Neural cell (in vitro differentiated cells): ENCODE results near the gene SUPT3H. TPM values are rescaled to one million over a fixed set of nuclear protein-coding genes. Genes with fewer than 3 reads are reported as not detected.
"Not testable (repeated sequence)": the region's sequence is repeated elsewhere in the genome, so short reads cannot be mapped to it uniquely, and the experiment has no call there.

Experiments
- H2AFZ ChIP-seq: fragments of 200-600, 300-800 bp; sonication (generic), shearing (Covaris generic); 2 replicates; pipeline ENCODE4 v1.6.0; 2014; ENCODE audit warnings: low read depth, mild to moderate bottlenecking, antibody characterized with exemption, low read length, moderate library complexity
- H3F3A ChIP-seq: fragments of 200-600 bp; shearing (Covaris generic); 2 replicates; pipeline ENCODE4 v1.6.1; 2016; ENCODE audit warnings: mild to moderate bottlenecking, moderate library complexity, mixed read lengths, antibody characterized with exemption, low read length; ENCODE audit not compliant: insufficient read depth, poor library complexity, severe bottlenecking
- H3K27ac ChIP-seq: fragments of 200-600, 300-800 bp; sonication (generic), shearing (Covaris generic); 2 replicates; pipeline ENCODE4 v1.5.1; 2014; ENCODE audit warnings: mild to moderate bottlenecking, low read length, moderate library complexity
- H3K27me3 ChIP-seq: fragments of 300-800, 200-600 bp; sonication (generic), shearing (Covaris generic); 2 replicates; pipeline ENCODE4 v1.6.0; 2014; ENCODE audit warnings: mild to moderate bottlenecking, low read depth, low read length, moderate library complexity; ENCODE audit not compliant: insufficient read depth
- H3K36me3 ChIP-seq: fragments of 300-800, 200-600 bp; sonication (generic), shearing (Covaris generic); 2 replicates; pipeline ENCODE4 v1.5.1; 2014; ENCODE audit warnings: mild to moderate bottlenecking, antibody characterized with exemption, low read length, moderate library complexity; ENCODE audit not compliant: insufficient read depth
- H3K4me2 ChIP-seq: fragments of 300-800, 200-600 bp; sonication (generic), shearing (Covaris generic); 2 replicates; pipeline ENCODE4 v1.6.0; 2014; ENCODE audit warnings: mild to moderate bottlenecking, low read length
- H3K4me3 ChIP-seq: fragments of 300-800, 200-600 bp; sonication (generic), shearing (Covaris generic); 2 replicates; pipeline ENCODE4 v1.5.1; 2014; ENCODE audit warnings: mild to moderate bottlenecking, low read length, moderate library complexity
- H3K79me2 ChIP-seq: fragments of 200-600 bp; shearing (Covaris generic); replicated peaks from 2 replicates; pipeline ENCODE4 v1.6.0; 2014; ENCODE audit warnings: mild to moderate bottlenecking, low read length, moderate library complexity; ENCODE audit not compliant: insufficient read depth
- H3K9ac ChIP-seq: fragments of 300-800, 200-600 bp; sonication (generic), shearing (Covaris generic); 2 replicates; pipeline ENCODE4 v1.6.1; 2016; ENCODE audit warnings: mild to moderate bottlenecking, low read length, mixed read lengths
- H3K9me2 ChIP-seq: fragments of 200-600 bp; shearing (Covaris generic); 2 replicates; pipeline ENCODE4 v1.6.1; 2016; ENCODE audit warnings: mild to moderate bottlenecking, low read length, mixed read lengths; ENCODE audit not compliant: insufficient read depth
- H3K9me3 ChIP-seq: fragments of 200-600, 300-800 bp; sonication (generic), shearing (Covaris generic); 2 replicates; pipeline ENCODE4 v1.6.1; 2016; ENCODE audit warnings: mild to moderate bottlenecking, mixed run types, low read length, moderate library complexity, mixed read lengths
- H4K20me1 ChIP-seq: fragments of 200-600 bp; shearing (Covaris generic); 2 replicates; pipeline ENCODE4 v1.6.1; 2016; ENCODE audit warnings: mild to moderate bottlenecking, mixed run types; ENCODE audit not compliant: insufficient read depth
- EP300 ChIP-seq: fragments of 450-650 bp; conservative IDR thresholded peaks from 2 replicates; pipeline ENCODE4 v1.6.1; 2014; ENCODE audit warnings: antibody characterized with exemption, mild to moderate bottlenecking, moderate library complexity; ENCODE audit not compliant: poor library complexity, severe bottlenecking
- EZH2 ChIP-seq: fragments of 200-600, 300-800 bp; shearing (Covaris generic), sonication (generic); IDR thresholded peaks from 2 replicates; pipeline ENCODE4 v1.6.1; 2014; ENCODE audit warnings: antibody characterized with exemption, low read length, borderline replicate concordance, mild to moderate bottlenecking; ENCODE audit not compliant: insufficient read depth, poor library complexity, severe bottlenecking
- MXI1 ChIP-seq: fragments of 450-650 bp; conservative IDR thresholded peaks from 2 replicates; pipeline ENCODE4 v1.6.1; 2014; ENCODE audit warnings: antibody characterized with exemption, mild to moderate bottlenecking; ENCODE audit not compliant: poor library complexity, severe bottlenecking
- RAD21 ChIP-seq: fragments of 450-650 bp; conservative IDR thresholded peaks from 2 replicates; pipeline ENCODE4 v1.6.1; 2014; ENCODE audit warnings: antibody characterized with exemption, mild to moderate bottlenecking, moderate library complexity
- SMC3 ChIP-seq: fragments of 450-650 bp; conservative IDR thresholded peaks from 2 replicates; pipeline ENCODE4 v1.6.1; 2014; ENCODE audit warnings: antibody characterized with exemption, mild to moderate bottlenecking, moderate library complexity; ENCODE audit not compliant: poor library complexity
- TAF1 ChIP-seq: IDR thresholded peaks from 2 replicates; pipeline ENCODE4 v1.6.1; 2012; ENCODE audit warnings: low read depth
- polyA plus RNA-seq: library from polyadenylated mRNA; depleted of rRNA; stranded (reverse); fragments of >200 nt; gene quantifications from 2 replicates; pipeline ENCODE4 v1.2.3, GENCODE V29; 2014
- TF ChIP-seq, protein P1 (sequence below): IDR thresholded peaks from 2 replicates; pipeline ENCODE4 v1.6.1; 2012; ENCODE audit warnings: borderline replicate concordance

SUPT3H gene
- polyA plus RNA-seq, 1 donor from 2014 or later = 6.8 TPM

DNA sequence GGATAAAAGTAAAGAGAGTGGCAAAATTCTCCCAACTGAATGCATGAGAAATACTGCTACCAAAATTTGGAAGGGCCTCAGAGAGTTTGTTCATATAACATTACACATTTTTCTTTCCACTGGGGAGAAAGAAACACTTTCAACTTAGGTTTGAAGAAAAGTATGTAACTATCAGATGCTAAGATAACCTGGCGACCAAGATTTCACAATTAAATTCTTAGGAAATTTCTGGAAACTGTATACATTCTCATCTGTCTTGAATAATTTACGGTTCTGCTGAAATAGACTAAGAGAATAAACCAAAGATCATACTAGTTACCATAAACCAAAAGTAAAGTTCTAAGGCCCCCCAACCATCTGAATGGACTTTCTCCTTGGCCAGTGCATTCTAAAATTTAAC, 462.6 kb downstream of the SUPT3H start:
- Histone ChIP-seq H3K27me3 (no peaks in the 10 kb centered on the region), H3K9me3 (no peaks in the 10 kb centered on the region), H3K79me2 (no peaks in the 10 kb centered on the region), H3K27ac (no peak overlapping the region), H3K4me3 (no peak overlapping the region), H3F3A (no peaks in the 10 kb centered on the region), H3K9me2 (no peaks in the 10 kb centered on the region), H2AFZ (no peak overlapping the region), H3K4me2 (no peak overlapping the region), H4K20me1 (no peaks in the 10 kb centered on the region), H3K9ac (no peak overlapping the region), H3K36me3 (no peaks in the 10 kb centered on the region)
- TF ChIP-seq, protein P1, sequence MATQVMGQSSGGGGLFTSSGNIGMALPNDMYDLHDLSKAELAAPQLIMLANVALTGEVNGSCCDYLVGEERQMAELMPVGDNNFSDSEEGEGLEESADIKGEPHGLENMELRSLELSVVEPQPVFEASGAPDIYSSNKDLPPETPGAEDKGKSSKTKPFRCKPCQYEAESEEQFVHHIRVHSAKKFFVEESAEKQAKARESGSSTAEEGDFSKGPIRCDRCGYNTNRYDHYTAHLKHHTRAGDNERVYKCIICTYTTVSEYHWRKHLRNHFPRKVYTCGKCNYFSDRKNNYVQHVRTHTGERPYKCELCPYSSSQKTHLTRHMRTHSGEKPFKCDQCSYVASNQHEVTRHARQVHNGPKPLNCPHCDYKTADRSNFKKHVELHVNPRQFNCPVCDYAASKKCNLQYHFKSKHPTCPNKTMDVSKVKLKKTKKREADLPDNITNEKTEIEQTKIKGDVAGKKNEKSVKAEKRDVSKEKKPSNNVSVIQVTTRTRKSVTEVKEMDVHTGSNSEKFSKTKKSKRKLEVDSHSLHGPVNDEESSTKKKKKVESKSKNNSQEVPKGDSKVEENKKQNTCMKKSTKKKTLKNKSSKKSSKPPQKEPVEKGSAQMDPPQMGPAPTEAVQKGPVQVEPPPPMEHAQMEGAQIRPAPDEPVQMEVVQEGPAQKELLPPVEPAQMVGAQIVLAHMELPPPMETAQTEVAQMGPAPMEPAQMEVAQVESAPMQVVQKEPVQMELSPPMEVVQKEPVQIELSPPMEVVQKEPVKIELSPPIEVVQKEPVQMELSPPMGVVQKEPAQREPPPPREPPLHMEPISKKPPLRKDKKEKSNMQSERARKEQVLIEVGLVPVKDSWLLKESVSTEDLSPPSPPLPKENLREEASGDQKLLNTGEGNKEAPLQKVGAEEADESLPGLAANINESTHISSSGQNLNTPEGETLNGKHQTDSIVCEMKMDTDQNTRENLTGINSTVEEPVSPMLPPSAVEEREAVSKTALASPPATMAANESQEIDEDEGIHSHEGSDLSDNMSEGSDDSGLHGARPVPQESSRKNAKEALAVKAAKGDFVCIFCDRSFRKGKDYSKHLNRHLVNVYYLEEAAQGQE = no peak
- TF ChIP-seq EP300 (no peak), RAD21 (no peak), TAF1 (no peak), SMC3 (no peak)

GRCh38 chr6:44914141-44914540, 463.6 kb downstream of the SUPT3H start:
- Histone ChIP-seq H3K4me2 (no peak overlapping the region), H3K27ac (no peak overlapping the region), H3K9me2 (no peaks in the 10 kb centered on the region), H3K27me3 (no peaks in the 10 kb centered on the region), H3K4me3 (no peak overlapping the region), H3K9ac (no peak overlapping the region), H4K20me1 (no peaks in the 10 kb centered on the region), H3K36me3 (no peaks in the 10 kb centered on the region), H3K79me2 (no peaks in the 10 kb centered on the region), H3F3A (no peaks in the 10 kb centered on the region), H2AFZ (no peak overlapping the region), H3K9me3 (no peaks in the 10 kb centered on the region)
- TF ChIP-seq TAF1 (no peak), MXI1 (no peak), EP300 (no peak), SMC3 (no peak), RAD21 (no peak)
- TF ChIP-seq, protein P1 = no peak

DNA sequence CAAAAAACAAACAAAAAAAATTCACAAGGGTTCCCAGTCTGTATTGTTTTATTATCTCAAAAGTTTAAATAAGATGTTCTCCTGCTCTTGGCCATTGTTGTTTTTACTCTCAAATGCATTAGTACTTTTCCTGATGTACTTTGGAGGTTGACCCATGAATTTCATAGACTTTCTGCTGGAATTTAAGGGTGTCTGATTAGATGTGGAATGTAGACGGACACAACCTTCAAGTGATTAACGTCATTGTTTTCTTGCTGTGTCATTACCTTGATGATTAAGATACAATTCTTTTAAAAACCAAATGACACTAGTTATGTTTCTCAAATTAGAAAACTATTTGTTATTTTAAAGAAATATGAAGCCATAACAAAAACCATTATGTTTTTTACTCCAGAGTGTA, 471.0 kb downstream of the SUPT3H start:
- H3K36me3 ChIP-seq = no peaks in the 10 kb centered on the region
- no peak overlapping the region for H3K9ac ChIP-seq
- H3K9me3 ChIP-seq = no peaks in the 10 kb centered on the region
- no peaks in the 10 kb centered on the region for H3K79me2 ChIP-seq
- no peaks in the 10 kb centered on the region for H3F3A ChIP-seq
- H2AFZ ChIP-seq = no peak overlapping the region
- no peak overlapping the region for H3K27ac ChIP-seq
- TF ChIP-seq SMC3 (no peak), MXI1 (no peak), EZH2 (no peak), TAF1 (no peak), EP300 (no peak)
- TF ChIP-seq, protein P1 = no peak
- H3K4me3 ChIP-seq = no peak overlapping the region
- no peaks in the 10 kb centered on the region for H4K20me1 ChIP-seq
- H3K9me2 ChIP-seq = no peaks in the 10 kb centered on the region
- no peaks in the 10 kb centered on the region for H3K27me3 ChIP-seq
- H3K4me2 ChIP-seq = no peak overlapping the region

- H4K20me1 ChIP-seq, H3K36me3 ChIP-seq, H3K9me2 ChIP-seq, H3K9me3 ChIP-seq, H3K4me2 ChIP-seq, H3F3A ChIP-seq, H3K79me2 ChIP-seq, H3K4me3 ChIP-seq, H3K27me3 ChIP-seq, H3K27ac ChIP-seq, H2AFZ ChIP-seq, H3K9ac ChIP-seq: not testable (repeated sequence)
These were observed 477.4 kb downstream of the SUPT3H start for GRCh38 chr6:44900358-44900757.
